Hematopoietic multipotent progenitor cell treated with erythropoietin and hydrocortisone succinate and interleukin-3 and kit ligand, for 8 days (in vitro differentiated cells): ENCODE measurements around the gene CR1L.
"Not testable (repeated sequence)": the region's sequence is repeated elsewhere in the genome, so short reads cannot be mapped to it uniquely, and the experiment has no call there.

Experiments used
- DNase-seq: peaks from one replicate; pipeline ENCODE4 v3.0.0-alpha.2; 2015

Gene CR1L

DNA sequence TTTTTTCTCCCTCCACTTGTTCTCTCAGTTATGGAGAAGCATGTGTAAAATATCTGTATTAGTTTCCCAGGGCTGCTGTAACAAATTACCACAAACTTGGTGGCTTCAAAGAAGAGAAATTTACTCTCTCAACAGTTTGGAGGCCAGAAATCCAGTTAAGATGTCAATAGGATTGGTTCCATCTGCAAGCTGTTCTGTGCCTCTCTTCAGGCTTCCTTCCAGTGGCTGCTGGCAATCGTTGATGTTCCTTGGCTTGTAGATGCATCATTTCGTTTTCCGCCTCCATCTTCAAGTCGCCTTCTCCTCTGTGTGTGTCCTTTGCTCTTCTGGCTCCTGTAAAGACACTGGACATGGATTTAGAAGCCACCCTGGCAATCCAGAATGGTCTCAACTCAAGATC is 45.6 kb downstream of the CR1L start:
- DNase-seq, result not testable (repeated sequence)

DNA sequence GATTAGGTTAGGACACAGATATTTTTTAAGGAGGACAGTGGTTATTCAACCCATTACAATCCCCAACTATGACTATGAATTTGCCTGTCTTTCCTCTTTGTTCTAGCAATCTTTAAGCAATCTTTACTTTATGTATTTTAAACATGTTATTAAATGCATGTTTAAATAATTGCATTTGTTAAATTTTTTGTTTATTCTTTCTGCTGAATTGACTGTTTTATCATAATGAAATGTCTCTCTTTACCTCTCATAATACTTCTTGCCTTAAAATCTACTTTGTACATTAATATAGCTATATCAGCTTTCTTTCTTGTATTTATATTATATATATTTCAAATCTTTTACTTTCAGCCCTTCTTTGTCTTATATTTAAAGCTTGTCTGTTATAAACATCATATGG is 46.1 kb downstream of the CR1L start:
- DNase-seq, result no peak

DNA sequence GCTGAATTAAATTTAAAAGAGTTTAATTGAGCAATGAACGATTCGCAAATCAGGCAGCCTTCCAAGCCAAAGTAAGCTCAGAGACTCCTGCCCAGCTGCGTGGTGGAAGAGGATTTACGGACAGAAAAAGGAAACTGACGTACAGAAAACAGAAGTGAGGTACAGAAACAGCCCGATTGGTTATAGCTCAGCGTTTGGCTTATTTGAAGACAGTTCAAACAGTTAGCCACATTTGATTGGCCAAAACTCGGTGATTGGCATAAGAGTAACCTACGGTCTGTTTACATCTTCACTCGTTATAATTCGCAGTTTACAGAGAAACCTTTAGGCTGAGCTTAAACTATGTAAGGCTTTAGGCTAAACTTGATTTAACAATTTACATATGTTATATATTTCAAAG is 46.9 kb downstream of the CR1L start:
- DNase-seq, result peak; percentile 54

DNA sequence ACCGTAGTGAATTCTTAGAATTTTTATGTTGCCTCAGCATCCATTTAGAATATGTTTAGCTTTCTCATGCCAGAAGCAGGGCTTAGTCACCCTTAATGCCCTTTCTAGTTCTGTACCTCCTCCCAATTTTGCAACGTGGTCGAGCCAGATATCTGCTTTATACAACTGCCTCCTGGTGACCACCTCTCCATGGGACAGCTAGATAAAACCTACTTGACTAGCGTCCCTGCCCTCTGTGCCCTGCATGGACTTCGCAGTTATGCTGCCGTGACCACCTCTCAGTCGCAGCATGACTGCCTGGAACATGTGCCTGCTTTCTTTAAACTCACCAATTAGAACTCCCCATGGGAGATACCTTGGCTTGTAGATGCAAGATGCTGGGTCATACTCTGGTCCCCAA is 47.4 kb downstream of the CR1L start:
- DNase-seq, result peak; percentile 94

DNA sequence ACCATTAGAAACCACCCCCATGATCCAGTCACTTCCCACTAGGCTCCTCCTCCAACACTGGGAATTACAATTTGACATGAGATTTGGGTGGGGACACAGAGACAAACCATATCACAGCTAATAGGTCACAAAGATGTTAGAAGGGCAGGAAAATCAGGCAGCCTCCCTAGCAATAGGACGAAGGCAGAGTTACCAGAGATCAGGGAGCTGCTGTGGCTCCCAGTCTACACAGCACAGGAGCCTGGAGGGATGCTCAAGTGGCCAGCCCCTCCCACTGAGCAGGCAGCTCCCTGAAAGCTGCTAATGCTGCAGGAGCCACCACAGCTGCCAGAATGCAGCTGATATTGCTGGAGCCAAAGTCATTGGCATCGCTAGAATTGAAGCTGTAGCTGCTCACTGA is 51.0 kb downstream of the CR1L start:
- DNase-seq, result no peak

DNA sequence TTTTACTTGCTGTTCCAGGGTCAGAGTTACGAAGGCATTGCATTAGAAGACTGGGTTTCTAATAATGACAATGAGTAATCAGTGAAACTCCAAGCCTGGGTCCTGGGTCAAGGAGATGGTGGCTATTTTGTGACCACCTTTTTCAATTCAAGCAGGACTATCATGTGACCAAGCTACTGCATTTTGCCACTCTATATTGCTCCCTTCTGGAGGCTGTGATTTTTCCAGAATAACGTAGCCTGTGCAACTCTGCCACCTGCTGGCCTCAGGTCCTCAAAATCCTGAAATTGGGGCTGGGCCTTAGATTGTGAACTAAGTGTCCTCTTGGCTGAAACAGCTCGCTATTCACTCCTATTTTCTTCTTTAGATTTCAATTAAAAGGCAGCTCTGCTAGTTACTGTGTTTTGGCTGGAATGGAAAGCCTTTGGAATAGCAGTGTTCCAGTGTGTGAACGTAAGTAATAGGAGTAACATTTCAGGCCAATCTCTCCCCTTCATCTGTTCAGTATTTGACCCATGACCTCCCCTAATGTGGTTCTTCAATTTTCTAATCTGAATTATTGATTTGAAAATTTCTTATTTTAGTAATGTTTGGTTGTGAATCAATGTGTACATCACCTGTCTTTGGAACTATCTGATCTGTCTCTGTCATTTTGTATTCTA is 54.0 kb downstream of the CR1L start:
- peak; percentile 67 for DNase-seq

DNA sequence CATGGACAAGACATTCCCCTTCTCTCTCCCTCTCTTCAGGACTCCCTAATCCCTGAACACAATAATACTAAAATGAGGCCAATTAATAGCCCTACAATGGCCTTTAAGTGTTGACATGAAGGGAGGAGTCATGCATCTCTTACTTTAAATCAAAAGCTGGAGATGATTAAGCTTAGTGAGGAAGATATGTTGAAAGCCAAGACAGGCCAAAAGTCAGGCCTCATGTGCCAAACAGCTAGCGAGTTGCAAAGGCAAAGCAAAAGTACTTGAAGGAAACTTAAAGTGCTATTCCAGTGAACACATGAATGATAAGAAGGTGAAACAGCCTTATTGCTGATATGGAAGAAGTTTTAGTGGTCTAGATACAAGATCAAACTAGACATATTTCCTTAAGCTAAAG is 57.4 kb downstream of the CR1L start:
- DNase-seq, result no peak

DNA sequence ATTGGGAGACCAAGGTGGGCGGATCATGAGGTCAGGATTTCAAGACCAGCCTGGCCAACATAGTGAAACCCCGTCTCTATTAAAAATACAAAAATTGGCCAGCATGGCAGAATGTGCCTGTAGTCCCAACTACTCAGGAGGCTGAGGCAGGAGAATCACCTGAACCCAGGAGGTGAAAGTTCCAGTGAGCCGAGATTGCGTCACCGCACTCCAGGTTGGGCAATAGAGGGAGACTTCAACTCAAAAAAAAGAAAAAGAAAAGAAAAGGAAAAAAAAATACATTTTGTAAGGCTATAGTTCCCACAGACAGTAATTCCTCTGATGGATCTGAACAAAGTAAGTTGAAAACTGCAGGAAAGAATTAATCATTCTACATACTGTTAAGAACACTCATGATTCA is 58.8 kb downstream of the CR1L start:
- no peak for DNase-seq

DNA sequence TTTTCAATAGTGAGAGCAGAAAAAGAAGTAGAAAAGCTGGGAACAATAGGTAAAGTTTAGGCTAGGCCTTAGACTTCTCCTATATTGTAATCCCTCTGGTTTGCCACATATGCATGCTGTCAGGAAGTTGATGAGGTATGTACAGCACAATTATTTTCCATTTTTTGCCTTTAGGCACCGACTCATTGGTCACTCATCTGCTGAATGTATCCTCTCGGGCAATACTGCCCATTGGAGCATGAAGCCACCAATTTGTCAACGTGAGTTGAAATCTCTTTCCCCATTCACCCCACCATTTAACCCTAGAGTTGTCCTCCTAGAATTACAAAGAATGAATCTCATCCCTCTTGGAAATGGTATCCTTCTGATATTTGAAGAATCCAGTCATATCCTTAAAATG is 63.1 kb downstream of the CR1L start:
- DNase-seq, result not testable (repeated sequence)

DNA sequence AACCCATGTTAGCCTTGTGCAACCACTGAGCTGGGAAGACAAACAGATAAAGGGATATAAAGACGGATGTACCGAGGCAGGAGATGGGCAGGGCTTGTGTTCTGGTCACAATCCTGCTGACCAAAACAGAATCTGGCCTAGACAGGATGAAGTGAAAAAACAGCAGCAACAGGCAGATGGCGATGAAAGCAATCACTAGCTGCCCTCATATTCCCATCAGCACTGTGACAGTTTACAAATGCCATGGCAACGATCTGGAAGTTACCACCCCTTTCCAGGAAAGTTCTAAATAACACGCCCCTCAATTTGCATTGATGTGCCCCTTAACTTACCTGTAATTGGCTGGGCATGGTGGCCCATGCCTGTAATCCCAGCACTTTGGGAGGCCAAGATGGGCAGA is 66.4 kb downstream of the CR1L start:
- peak; percentile 64 for DNase-seq

DNA sequence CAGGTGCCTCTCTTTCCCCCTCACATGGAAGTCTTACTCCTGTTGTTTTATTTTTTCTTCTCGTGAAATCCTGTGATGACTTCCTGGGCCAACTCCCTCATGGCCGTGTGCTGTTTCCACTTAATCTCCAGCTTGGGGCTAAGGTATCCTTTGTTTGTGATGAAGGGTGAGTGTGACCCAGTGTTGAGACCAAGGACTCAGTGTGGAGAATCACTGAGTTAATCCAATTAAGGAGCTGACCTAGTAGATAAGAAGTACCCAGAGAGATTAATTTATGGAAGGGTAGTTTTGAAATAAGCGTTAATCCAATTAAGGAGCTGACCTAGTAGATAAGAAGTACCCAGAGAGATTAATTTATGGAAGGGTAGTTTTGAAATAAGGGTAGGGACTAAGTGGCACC is 67.8 kb downstream of the CR1L start:
- DNase-seq, result not testable (repeated sequence)

DNA sequence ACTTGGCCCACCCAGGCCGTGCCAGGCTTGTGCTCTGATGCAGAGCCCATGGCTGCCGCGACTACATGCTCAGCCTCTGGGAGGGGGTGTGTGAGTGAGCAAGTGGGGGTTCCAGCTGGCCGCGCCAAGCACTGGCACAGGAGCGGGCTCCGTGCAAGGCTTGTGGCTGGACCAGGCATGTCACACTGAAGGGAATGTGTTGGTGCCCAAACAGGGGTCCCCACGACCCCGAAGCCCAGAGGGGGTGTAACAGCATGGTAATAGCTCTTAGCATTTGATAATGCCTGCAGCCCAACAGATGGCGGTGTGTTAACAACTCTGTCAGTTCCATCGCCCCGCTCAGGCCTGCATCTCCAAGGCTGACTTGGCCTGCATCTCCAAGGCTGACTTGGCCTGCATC is 68.6 kb downstream of the CR1L start:
- DNase-seq, result no peak

DNA sequence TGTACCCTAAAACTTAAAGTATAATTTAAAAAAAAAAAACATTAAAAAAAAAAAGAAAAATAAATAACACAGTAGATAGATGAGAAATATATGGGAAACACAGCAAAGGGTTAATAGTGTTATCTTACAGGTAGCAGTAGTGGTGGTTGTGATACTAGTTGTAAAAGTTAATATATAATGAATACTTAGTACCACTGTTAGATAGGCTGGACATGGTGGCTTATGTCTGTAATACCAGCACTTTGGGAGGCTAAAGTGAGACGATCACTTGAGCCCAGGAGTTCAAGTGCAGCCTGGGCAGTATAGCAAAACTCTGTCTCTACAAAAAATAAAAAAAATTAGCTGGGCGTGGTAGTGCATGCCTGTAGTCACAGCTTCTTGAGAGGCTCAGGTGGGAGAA is 74.3 kb downstream of the CR1L start:
- DNase-seq, result no peak

DNA sequence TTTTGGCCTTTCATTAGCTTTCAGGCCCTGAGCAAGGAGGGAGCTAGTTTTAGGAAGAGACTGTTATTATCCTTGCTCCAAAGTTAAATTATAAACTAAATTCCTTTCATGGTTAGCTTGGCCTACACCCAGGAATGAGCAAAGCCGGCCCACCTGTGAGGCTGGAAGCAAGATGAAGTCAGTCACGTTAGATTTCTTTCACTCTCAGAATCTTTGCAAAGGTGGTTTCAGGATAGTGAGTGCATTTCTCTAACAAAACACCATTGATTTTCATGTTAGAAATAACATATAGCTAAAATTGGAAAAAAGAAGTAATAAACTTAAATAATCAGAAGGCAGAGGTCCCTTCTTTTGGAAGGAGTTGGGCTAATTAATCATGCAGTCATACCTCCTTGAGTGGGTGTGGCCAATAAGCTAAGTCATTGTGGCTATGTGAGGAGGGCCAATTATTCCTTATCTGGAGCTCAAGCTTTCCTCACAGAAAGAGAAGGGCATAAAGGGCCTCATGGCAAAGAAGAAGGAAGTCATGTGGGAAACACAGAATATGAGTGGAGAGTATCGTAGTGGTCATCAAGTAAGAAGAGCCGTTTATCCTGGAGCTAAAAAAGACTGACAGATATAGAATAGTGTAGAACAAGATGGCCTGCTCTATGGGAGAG is 83.4 kb downstream of the CR1L start:
- DNase-seq, result peak; percentile 90

DNA sequence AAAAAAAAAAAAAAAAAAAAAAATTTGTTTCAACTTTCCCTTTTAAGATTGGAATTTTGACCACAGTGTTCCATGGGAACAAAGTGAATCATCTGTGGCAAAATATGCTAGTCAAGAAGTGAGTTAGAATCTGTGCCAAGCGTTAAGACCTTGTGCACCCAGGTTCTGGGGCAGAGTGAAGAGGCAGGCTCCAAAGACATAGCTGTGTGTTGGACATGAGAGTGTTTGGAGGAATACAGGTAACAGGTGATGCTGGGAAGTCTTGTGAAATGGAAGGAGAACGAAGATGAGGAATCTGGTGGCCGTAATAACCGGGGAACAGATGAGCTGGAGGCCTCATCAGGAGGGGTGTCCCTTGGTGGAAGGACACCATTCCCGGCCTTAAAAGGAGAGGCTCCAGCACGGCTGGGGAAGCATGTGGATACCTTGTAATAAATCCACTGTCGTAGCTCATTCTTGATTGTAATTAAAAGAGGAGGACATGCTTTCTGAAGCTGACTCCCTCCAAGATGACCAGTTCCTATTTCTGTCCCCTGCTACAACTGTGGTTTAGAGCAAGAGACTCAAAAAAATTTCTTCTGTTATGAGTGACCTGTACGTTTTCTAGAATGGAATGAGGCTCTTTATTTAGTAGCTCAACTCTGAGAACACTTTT is 92.7 kb downstream of the CR1L start:
- not testable (repeated sequence) for DNase-seq

DNA sequence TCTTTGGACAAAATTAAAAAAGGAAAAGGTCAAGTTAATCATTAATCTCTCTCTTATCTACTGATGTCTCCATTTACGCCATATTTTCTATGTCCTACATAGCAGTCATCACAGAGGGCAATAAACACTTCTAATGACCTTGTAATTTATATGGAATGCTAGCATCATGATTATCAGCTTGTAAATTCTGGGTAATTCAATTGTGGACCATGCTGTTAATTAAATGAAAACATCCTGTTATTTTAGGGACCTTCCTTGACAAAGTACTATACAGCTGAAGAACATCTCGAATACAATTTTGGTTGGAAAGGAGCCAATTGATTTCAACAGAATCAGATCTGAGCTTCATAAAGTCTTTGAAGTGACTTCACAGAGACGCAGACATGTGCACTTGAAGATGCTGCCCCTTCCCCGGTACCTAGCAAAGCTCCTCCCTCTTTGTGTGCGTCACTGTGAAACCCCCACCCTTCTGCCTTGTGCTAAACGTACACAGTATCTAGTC is 93.3 kb downstream of the CR1L start:
- DNase-seq, result not testable (repeated sequence)

DNA sequence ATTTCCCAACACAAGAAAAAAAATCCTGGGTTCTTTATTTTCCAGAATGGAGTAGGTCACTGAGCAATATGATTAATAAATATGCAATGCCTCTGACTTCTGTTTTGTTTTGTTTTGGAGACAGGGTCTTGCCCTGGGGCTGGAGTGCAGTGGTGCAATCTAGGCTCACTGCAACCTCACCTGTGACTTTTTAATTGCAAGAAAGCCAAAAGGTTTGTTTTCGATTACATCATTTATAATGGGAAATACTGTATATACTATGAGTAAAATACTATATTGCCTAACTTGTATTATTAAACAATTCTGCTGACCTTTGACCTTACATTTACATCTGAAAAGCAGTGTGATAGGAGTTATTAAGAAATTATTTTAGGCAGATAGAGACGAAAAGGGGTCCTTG is 95.3 kb downstream of the CR1L start:
- no peak for DNase-seq

DNA sequence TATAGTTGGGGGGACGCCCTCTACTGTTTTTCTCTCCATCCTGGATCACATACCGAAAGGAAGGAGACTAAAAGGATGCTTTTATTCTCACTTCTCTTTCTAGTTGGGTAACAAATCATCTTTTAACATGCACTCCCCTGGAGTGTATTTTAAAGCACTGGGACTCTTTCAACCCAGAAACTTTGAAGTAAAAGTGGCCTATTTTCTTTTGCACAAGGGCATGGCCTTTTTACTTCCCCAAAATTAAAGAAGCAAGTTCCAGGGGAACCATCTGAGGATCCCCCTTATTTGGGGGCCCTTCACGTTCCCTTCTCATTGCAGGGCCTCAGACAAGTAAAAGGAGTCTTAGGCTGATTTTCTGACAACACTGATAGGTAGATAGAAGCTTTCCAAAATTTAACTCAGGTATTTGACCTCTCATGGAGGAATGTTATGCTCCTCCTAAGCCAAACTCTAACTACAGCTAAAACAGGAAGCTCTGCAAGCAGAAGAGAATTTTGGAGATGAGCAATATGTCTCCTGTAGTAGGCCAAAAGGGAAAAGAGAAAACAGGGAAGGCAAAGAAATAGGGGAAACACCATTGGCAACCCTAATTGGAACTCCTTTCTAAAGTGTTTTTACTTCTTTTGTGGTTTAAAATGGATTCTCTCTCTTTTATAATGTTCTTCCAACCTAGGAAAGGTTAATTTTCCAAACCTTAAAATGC is 98.1 kb downstream of the CR1L start:
- no peak for DNase-seq

DNA sequence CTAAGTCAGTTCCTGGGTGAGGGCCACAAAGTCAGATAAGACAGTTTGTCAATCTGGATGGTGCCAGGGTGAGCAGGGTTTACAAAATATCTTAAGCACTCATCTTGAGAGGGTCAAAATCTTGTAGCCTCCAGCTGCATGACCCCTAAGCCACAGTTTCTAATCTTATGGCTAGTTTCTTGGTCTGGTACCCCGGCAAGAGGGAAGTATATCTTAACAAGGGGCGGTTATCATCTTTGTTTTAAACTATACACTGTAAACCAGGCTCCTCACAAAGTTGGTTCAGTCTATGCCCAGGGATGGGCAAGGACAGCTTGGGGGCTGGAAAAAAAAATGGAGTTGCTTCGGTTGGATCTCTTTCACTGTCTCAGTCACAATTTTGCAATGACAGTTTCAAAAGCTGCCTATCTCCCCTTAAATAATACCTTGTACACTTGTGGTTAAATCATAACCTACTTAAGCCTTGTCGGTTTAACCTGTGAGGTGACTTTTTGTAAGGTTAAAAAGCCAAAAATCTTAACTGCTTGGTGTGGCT is 99.1 kb downstream of the CR1L start:
- peak; percentile 66 for DNase-seq

DNA sequence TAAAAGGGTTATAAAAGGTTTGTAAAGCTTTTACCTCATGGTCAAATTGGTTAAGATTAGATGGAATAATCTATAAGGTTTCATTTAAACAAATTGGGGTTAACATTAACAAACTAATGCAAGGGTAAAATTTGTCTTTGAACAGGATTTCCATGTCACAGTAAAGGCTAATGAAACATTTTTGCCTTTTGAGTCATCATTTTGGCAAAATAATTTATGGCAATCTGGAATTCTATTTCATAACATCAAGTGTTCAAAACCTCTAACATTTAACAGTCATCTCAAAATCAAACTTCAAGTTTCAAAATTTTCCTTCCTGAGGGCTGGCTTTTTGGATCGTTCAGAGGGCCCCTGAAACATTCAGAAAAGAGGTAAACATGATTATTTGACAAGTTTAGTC is 100.4 kb downstream of the CR1L start:
- DNase-seq, result no peak

DNA sequence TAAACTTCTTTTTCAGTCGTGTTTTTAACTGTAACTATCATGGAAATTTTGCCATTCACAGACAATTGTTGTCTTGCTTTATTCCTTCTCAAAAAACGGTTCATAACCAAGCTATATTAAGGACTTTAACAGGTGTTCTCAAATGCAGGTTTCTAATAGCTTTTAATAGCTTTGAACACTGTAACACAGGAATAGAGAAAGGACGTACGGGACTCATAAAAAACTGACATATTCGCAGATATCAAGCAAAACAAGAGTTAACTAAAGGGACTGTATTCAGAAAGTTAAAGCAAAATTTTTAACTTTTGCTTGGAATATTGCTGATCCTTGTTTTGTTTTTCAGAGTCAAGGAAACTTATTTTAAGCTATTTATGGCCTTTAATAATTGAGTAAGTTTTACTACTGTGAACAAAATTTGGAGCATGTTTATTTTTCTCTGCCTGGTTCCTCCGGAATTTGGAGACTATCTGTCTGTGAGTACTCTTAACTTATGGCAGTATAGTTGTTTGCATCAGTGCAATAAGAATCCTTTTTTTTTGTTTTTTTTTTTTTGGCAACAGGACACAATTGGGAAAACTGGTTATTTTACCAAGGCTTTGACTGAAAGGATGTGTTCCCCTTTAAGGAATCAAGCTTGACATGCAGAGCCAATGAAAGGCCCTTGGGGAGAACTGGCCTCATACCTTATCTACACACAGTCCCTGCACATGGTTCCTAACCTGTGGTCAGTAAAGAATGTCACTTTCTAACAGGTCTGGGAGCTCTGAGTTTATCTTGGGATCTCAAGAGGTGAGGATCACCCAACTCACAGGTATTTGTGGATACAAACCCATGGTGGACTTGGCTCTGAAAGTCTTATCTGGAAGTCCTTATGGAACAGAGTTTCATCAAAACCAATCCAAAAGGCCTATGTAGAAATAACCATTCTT is 101.2 kb downstream of the CR1L start:
- DNase-seq, result peak; percentile 69
